IPS-20b (cell line): ENCODE data around the gene ASCL1.

Experiments used
- H3K27ac ChIP-seq: one replicate; pipeline ENCODE4 v1.5.1; 2013; ENCODE audit warnings: low read length
- H3K27me3 ChIP-seq: 2 replicates; pipeline ENCODE4 v1.6.1; 2013; ENCODE audit warnings: mild to moderate bottlenecking, low read length, inconsistent platforms; ENCODE audit not compliant: insufficient read depth
- H3K36me3 ChIP-seq: 2 replicates; pipeline ENCODE4 v1.6.1; 2013; ENCODE audit warnings: low read depth, mild to moderate bottlenecking, inconsistent platforms, low read length, moderate library complexity; ENCODE audit not compliant: insufficient read depth
- H3K4me1 ChIP-seq: 2 replicates; pipeline ENCODE4 v1.6.1; 2013; ENCODE audit warnings: mild to moderate bottlenecking, control low read depth, inconsistent platforms, low read length, moderate library complexity; ENCODE audit not compliant: insufficient read depth
- H3K4me3 ChIP-seq: 2 replicates; pipeline ENCODE4 v1.5.1; 2013; ENCODE audit warnings: mild to moderate bottlenecking, low read length, inconsistent platforms
- H3K9ac ChIP-seq: 2 replicates; pipeline ENCODE4 v1.6.1; 2013; ENCODE audit warnings: low read depth, mild to moderate bottlenecking, inconsistent platforms, low read length, moderate library complexity
- H3K9me3 ChIP-seq: 2 replicates; pipeline ENCODE4 v1.6.1; 2013; ENCODE audit warnings: mild to moderate bottlenecking, low read depth, low read length, inconsistent platforms; ENCODE audit not compliant: insufficient read depth

ASCL1 gene

DNA sequence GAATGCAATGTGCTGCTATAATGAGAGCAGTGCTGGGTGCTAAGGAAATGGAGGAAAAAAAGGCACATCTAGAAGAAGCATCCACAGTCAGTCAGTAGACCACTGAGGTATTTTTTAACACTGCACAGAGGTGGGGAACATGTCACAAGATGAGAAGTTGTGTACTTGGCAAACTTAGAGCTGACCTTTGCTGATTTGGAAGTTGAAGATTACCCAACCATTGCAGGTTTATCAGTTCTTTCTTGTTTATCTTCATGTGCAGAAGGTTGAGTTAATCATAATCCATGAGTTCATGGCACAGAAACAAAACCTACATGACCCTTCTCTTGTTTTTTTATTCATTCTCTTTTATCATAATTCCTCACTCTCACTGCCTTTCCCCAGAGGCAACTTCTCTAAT, 37.2 kb upstream of the ASCL1 start:
- H3K36me3 ChIP-seq, result no peaks in the 10 kb centered on the region
- H3K4me1 ChIP-seq, result peaks cover 14% of the 10 kb centered on the region
- peaks cover 8% of the 10 kb centered on the region; the same call in 1 of the 2 replicates for H3K27me3 ChIP-seq
- H3K9me3 ChIP-seq, result no peaks in the 10 kb centered on the region
- no peak overlapping the region for H3K9ac ChIP-seq
- H3K27ac ChIP-seq, result no peak overlapping the region
- no peak overlapping the region for H3K4me3 ChIP-seq

DNA sequence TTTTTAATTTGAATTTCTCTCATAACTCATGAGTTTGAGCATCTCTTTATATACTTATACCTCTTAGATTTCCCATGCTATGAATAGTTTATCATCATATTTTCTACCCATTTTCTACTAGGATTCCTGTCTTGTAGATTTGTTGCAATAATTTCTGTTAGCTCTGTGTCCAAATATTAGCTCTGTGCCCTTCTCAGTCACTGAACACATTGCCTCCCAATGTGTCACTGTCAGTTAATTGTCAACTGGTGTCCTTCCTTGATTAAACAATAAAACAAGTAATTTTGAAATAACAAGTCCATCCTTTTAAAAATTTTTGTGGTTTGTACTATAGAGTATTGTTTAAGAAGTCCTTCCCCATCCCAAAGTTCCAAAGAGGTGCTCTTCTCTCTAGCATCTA, 36.2 kb upstream of the ASCL1 start:
- Histone ChIP-seq H3K36me3 (no peaks in the 10 kb centered on the region), H3K4me1 (peaks cover 14% of the 10 kb centered on the region), H3K4me3 (no peak overlapping the region), H3K27ac (no peak overlapping the region), H3K9me3 (no peaks in the 10 kb centered on the region), H3K27me3 (peaks cover 7% of the 10 kb centered on the region; the same call in 1 of the 2 replicates), H3K9ac (no peak overlapping the region)

DNA sequence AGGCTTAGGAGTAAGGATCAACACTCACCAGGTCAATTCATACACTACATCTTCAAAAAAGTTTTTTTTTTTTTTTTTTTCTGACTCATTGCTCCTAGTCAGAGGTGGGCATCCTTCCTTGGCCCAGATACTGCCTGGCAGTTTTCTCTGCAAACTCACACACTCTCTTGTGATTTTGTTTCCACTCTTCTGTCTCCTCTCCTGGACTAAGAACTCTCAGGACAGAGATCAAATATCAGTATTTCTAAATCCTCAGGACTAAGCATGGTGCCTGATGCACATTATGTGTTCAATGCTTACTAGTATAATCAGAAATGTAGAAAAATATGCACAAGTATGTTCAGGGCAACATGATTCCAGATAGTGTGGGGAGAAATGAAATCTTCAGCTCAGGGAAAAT, 30.3 kb upstream of the ASCL1 start:
- Histone ChIP-seq H3K4me1 (no peaks in the 10 kb centered on the region; the same call in 1 of the 2 replicates), H3K36me3 (no peaks in the 10 kb centered on the region), H3K9ac (no peak overlapping the region), H3K27me3 (no peaks in the 10 kb centered on the region), H3K4me3 (no peak overlapping the region), H3K27ac (no peak overlapping the region), H3K9me3 (no peaks in the 10 kb centered on the region)

DNA sequence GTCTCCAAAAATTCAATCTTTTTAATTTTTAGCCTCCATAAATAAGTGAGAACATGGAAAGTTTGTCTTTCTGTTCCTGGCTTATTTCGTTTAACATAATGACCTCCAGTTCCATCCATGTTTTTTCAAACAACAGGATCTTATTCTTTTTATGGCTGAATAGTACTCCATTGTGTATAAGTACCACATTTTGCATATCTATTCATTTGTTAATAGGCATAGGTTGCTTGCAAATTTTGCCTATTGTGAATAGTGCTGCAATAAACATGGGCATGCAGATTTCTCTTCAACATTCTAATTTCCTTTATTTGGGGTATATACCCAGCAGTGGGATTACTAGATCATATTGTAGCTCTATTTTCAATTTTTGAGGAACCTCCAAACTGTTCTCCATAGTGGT, 24.3 kb upstream of the ASCL1 start:
- no peaks in the 10 kb centered on the region for H3K36me3 ChIP-seq
- no peaks in the 10 kb centered on the region for H3K27me3 ChIP-seq
- H3K9ac ChIP-seq, result no peak overlapping the region
- H3K9me3 ChIP-seq, result no peaks in the 10 kb centered on the region
- H3K4me1 ChIP-seq, result peaks cover 14% of the 10 kb centered on the region; the same call in 1 of the 2 replicates
- no peak overlapping the region for H3K27ac ChIP-seq
- H3K4me3 ChIP-seq, result no peak overlapping the region

DNA sequence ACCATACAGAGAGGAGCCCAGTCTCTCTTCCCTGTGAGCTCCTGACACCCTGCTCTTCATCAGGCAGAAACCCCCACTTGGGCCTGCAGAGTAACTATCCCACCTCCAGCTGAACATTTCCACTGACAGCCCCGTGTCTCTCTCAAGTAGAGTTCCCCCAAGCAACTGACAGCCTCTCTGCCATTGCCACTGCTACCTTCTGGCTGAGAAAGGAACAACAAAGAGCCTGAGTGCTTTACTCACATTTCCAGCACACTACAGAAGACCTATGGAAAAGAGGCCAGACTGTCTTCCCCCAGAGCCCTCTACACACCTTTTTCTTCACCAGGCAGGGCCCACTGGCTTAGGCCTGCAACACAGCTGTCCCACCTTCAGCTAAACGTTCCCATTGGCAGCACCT, 18.4 kb upstream of the ASCL1 start:
- H3K9ac ChIP-seq, result no peak overlapping the region
- H3K36me3 ChIP-seq, result no peaks in the 10 kb centered on the region
- no peaks in the 10 kb centered on the region for H3K27me3 ChIP-seq
- H3K9me3 ChIP-seq, result no peaks in the 10 kb centered on the region; the same call in 1 of the 2 replicates
- no peak overlapping the region for H3K27ac ChIP-seq
- H3K4me3 ChIP-seq, result no peak overlapping the region
- peaks cover 2% of the 10 kb centered on the region; the same call in 1 of the 2 replicates for H3K4me1 ChIP-seq

DNA sequence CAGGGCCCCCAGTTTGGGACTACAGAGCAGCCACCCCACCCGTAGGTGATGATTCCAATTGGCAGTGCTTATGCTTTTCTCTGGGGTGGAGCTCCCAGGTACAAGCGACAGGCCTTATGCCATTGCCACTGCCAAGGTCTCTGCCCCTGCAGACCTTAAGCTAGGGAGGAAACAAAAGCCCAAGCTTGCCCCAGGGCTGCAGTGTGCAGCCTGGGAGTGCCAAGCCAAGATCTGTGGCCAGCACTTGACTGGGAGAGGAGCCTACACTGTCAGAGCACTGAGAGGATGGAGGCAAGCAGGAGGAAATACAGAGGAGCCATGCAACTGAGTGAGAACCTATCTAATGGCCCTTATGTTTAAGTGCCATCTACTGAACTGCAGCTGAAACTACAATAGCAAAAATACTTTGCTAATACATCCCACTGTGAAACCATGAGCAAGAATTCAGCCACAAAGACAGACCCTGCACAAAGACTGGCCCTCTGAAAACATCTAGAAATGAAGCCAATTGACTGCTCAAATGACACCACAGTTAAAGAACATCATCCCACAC, 17.7 kb upstream of the ASCL1 start:
- no peaks in the 10 kb centered on the region; the same call in 1 of the 2 replicates for H3K9me3 ChIP-seq
- no peak overlapping the region for H3K9ac ChIP-seq
- no peak overlapping the region for H3K4me3 ChIP-seq
- no peaks in the 10 kb centered on the region for H3K36me3 ChIP-seq
- no peak overlapping the region for H3K27ac ChIP-seq
- H3K27me3 ChIP-seq, result no peaks in the 10 kb centered on the region
- H3K4me1 ChIP-seq, result no peaks in the 10 kb centered on the region

DNA sequence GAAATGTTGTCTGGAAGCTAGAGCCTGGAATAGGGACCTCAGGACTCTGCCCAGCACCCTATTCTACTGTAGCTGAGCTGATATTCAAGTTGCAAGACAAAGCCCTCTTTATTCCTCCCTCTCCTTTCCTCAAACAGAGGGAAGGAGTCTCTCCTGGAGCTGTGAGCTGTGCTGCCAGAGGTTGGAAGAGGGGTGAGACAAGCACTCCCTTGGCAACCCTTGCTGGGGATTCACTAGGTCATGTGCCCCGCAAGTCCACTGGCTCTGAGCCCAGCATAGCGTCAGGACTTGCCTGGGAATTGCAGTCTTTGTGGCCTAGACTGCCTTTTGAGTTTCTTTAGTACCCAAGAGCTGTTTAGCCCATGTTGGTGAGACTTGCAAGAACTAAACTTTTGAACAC, 11.4 kb upstream of the ASCL1 start:
- H3K9ac ChIP-seq, result no peak overlapping the region
- 0 out of 2 replicates have a peak, but pooled peaks cover 2% of the 10 kb centered on the region for H3K4me1 ChIP-seq
- no peaks in the 10 kb centered on the region for H3K36me3 ChIP-seq
- peaks cover 52% of the 10 kb centered on the region for H3K27me3 ChIP-seq
- H3K27ac ChIP-seq, result no peak overlapping the region
- H3K9me3 ChIP-seq, result no peaks in the 10 kb centered on the region; the same call in 1 of the 2 replicates
- H3K4me3 ChIP-seq, result no peak overlapping the region

DNA sequence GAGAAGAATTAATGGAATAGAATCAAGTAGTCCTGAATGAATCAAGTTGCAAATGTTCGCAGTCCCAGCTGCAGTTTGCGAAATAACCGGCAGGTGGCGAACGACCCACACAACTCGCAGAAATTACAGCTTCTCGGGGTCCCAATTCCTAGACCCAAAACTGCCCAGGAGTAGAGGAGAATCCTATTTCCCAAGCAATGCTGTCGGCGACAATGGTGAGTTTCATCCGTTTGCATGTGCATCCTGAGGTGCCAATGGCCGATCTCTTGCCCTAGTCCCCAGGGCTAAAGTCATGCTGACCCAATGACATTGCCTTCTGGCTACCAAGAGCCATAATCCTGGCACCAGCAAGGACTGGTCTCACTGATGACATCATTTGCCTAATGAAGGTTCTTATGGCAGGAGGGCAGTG, 8.5 kb upstream of the ASCL1 start:
- Histone ChIP-seq H3K36me3 (no peaks in the 10 kb centered on the region), H3K9me3 (no peaks in the 10 kb centered on the region), H3K27me3 (peaks cover 81% of the 10 kb centered on the region), H3K4me1 (0 out of 2 replicates have a peak, but pooled peaks cover 5% of the 10 kb centered on the region), H3K4me3 (no peak overlapping the region), H3K9ac (no peak overlapping the region), H3K27ac (no peak overlapping the region)

DNA sequence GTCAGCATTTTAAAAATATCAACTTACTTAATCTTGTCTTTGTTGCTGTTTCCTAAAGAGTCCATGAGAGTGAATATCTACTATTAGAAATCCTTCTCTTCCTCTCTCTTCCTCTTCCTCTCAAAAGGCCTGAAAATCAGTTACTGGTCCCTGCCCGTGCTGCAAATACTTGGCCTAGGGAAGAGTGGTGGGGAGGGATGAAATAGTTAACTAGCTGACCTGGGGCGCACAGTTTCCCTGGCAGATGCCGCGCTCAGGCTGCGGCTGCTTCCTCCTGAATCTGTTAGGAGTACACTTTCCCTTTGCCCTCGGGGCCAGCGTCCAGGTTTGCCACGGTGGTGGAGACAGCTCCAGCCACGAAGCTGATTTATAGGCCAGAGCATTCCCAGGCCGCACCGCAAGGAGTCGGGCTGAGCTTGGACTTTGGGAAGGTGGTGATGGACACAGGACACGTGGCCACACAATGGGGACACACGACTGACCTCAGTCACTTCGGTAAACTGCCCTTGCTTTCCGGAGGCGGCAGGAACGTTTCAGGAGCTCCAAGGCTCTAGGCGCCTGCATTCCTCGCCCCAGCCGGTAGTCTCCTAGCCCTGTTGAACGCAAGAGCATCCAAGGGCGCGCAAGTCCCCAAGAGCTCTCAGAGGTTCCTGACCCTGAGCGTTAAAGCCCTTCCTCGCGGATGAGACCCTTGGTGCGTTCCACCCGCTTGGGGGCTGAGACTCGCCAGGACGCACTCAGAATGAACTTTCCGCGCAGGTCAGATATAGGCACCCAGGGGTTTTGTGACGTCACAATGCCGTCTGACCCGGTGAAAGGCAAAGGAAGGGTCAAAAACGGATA, 7.1 kb upstream of the ASCL1 start:
- Histone ChIP-seq H3K4me3 (peak overlapping the region; percentile 68), H3K9ac (no peak overlapping the region), H3K9me3 (no peaks in the 10 kb centered on the region), H3K36me3 (no peaks in the 10 kb centered on the region), H3K4me1 (0 out of 2 replicates have a peak, but pooled peaks cover 5% of the 10 kb centered on the region), H3K27me3 (peaks cover 95% of the 10 kb centered on the region), H3K27ac (no peak overlapping the region)

DNA sequence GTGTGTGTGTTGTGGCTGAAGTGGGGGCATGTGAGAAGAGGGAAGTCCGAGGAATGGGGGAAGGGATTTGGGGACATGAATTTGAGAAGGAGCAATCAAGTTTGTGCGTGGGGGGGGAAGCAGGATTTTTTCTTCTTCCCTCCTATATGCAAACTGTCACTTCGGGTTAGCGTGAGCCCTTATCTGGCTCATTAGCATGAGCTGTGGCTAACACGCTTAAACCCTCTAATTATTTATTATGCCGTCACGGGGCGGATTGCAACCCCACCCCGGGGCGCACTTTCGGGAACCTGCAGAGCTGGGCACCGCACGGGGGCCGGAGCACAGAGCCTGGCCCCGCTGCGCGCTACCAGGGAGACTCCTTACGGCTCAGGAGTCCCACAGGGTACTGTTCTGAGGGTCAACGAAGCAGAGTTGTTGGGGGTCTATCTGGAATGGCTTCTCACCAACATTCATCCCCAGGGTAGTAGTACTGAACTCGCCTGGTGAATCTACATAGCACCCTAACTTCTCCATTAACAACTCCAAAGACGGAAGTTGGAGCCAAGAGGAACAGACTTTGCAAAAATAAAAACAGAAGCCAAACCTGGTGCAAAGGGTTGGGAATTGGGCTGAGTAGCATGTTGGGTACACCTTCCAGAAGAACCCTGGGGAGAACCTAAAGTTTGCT, 6.4 kb upstream of the ASCL1 start:
- H3K27me3 ChIP-seq, result peaks cover 100% of the 10 kb centered on the region
- H3K4me1 ChIP-seq, result 0 out of 2 replicates have a peak, but pooled peaks cover 5% of the 10 kb centered on the region
- H3K9me3 ChIP-seq, result no peaks in the 10 kb centered on the region
- H3K36me3 ChIP-seq, result no peaks in the 10 kb centered on the region
- H3K4me3 ChIP-seq, result peak overlapping the region; percentile 68
- no peak overlapping the region for H3K9ac ChIP-seq
- no peak overlapping the region for H3K27ac ChIP-seq

DNA sequence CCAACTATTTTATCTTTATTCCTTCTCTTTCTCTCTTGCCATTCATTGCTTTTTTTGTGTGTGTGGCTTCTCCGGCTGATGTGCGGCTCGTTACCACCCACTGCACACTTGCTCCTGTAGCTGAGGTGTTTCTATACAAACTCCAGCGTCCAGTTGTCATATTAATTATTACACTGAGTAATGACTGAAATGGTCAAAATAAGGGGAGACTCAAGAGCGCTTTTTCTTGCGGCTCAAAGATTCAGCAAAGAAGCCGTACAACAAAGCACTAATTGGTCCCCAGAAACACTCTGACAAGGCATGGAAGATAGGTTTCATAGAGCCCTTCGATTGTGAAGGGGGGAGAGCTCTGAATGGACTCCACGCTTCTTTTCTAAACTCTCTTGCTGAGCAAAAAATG, 5.6 kb upstream of the ASCL1 start:
- no peak overlapping the region for H3K9ac ChIP-seq
- no peaks in the 10 kb centered on the region for H3K36me3 ChIP-seq
- peaks cover 100% of the 10 kb centered on the region for H3K27me3 ChIP-seq
- no peak overlapping the region for H3K27ac ChIP-seq
- H3K4me3 ChIP-seq, result no peak overlapping the region
- no peaks in the 10 kb centered on the region for H3K9me3 ChIP-seq
- peaks cover 5% of the 10 kb centered on the region; the same call in 1 of the 2 replicates for H3K4me1 ChIP-seq
